Thyroid gland (tissue), 4 donors: ENCODE results near the gene SLC9A2. TPM values are rescaled to one million over a fixed set of nuclear protein-coding genes. Genes with fewer than 3 reads are reported as not detected.

Experiments
- DNase-seq, 2 donors: peaks; one replicate each; pipeline ENCODE4 v3.0.0-alpha.2; 2019
- H3K27ac ChIP-seq, 3 donors: fragments of 200-600 bp; sonication (generic); 1 replicate in 2 of 3; 2 replicates in 1 of 3; pipeline ENCODE4 v1.5.1; 2016 to 2019; ENCODE audit warnings: mild to moderate bottlenecking in 1 of 3, moderate library complexity in 1 of 3
- H3K27me3 ChIP-seq: fragments of 200-600 bp; sonication (generic); one replicate; pipeline ENCODE4 v1.5.1; 2019
- H3K36me3 ChIP-seq, 2 donors: fragments of 200-600 bp; sonication (generic); one replicate each; pipeline ENCODE4 v1.5.1; 2016 to 2019
- H3K4me1 ChIP-seq, 2 donors: fragments of 200-600 bp; sonication (generic); one replicate each; pipeline ENCODE4 v1.5.1; 2017 to 2019
- H3K4me3 ChIP-seq, 3 donors: fragments of 200-600 bp; sonication (generic); replicated peaks in 1 of 3; 1 replicate in 2 of 3; 2 replicates in 1 of 3; pipeline ENCODE4 v1.5.1; 2016; ENCODE audit warnings: mild to moderate bottlenecking in 1 of 3
- H3K9me3 ChIP-seq: fragments of 200-600 bp; sonication (generic); one replicate; pipeline ENCODE4 v1.5.1; 2017
- POLR2A ChIP-seq, 2 donors: fragments of 450-650 bp; IDR thresholded peaks; one replicate each; pipeline ENCODE4 v1.6.1; 2017; ENCODE audit warnings: antibody characterized with exemption in 2 of 2, mild to moderate bottlenecking in 2 of 2, moderate library complexity in 1 of 2
- WGBS, 2 donors: methylation state at CpG; one replicate each; pipeline ENCODE4 v1.1.5; 2017; 5-methylcytosine and 5-hydroxymethylcytosine counted together
- intact Hi-C: fragments of 100-400 bp; cut with DNase I; formaldehyde crosslinking; loops from one replicate; pipeline ENCODE4 v1.15.1; 2023
- total RNA-seq, 4 donors: library from RNA; depleted of rRNA; stranded (reverse); fragments of >200 nt; gene quantifications; one replicate each; pipeline ENCODE4 v1.2.3, GENCODE V29; 2016
- TF ChIP-seq, protein P1 (sequence below), 6 experiments: fragments of 200-600 bp in 3 of 6; fragments of 450-650 bp in 3 of 6; sonication (generic) in 3 of 6; IDR thresholded peaks; one replicate each; pipeline ENCODE4 v1.5.1; 2016 to 2019; ENCODE audit warnings: antibody characterized with exemption in 6 of 6, mild to moderate bottlenecking in 2 of 6, inconsistent platforms in 1 of 6, moderate library complexity in 1 of 6

SLC9A2 gene
- total RNA-seq, 4 donors from 2014 or later: 0.33 to 4.0 (median 0.87) TPM

GRCh38 chr2:102753563-102754159 lies 134.3 kb downstream of the SLC9A2 start:
- peak; percentile 11 to 30 for DNase-seq
- 70% methylated on average over 7 of the region's 7 CpGs for WGBS, 2 donors
- Histone ChIP-seq H3K4me1 (no peaks in the 10 kb centered on the region), H3K9me3 (no peaks in the 10 kb centered on the region), H3K27me3 (no peaks in the 10 kb centered on the region), H3K4me3 (no peak overlapping the region), H3K27ac (no peak overlapping the region), H3K36me3 (no peaks in the 10 kb centered on the region)
- no peak for TF ChIP-seq POLR2A (IDR thresholded peaks at IDR 0.05)
- TF ChIP-seq, protein P1, sequence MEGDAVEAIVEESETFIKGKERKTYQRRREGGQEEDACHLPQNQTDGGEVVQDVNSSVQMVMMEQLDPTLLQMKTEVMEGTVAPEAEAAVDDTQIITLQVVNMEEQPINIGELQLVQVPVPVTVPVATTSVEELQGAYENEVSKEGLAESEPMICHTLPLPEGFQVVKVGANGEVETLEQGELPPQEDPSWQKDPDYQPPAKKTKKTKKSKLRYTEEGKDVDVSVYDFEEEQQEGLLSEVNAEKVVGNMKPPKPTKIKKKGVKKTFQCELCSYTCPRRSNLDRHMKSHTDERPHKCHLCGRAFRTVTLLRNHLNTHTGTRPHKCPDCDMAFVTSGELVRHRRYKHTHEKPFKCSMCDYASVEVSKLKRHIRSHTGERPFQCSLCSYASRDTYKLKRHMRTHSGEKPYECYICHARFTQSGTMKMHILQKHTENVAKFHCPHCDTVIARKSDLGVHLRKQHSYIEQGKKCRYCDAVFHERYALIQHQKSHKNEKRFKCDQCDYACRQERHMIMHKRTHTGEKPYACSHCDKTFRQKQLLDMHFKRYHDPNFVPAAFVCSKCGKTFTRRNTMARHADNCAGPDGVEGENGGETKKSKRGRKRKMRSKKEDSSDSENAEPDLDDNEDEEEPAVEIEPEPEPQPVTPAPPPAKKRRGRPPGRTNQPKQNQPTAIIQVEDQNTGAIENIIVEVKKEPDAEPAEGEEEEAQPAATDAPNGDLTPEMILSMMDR (IDR thresholded peaks at IDR 0.05): peak; percentile 38 to 84 (median 56)
- intact Hi-C loops: no loop called here

- intact Hi-C loops: no loop called here
- Histone ChIP-seq H3K4me1 (no peaks in the 10 kb centered on the region), H3K27me3 (no peaks in the 10 kb centered on the region), H3K4me3 (no peak overlapping the region), H3K27ac (no peak overlapping the region), H3K36me3 (no peaks in the 10 kb centered on the region), H3K9me3 (no peaks in the 10 kb centered on the region)
- TF ChIP-seq, protein P1 (IDR thresholded peaks at IDR 0.05): no peak
- TF ChIP-seq POLR2A (IDR thresholded peaks at IDR 0.05): no peak
- no peak for DNase-seq
- WGBS, 2 donors: 93 to 94% methylated on average over 3 of the region's 3 CpGs
These were observed 135.2 kb downstream of the SLC9A2 start for GRCh38 chr2:102754456-102755145.

- intact Hi-C loops: no loop called here
- no peak for DNase-seq
- Histone ChIP-seq H3K27ac (no peak overlapping the region), H3K27me3 (no peaks in the 10 kb centered on the region), H3K4me1 (no peaks in the 10 kb centered on the region), H3K9me3 (no peaks in the 10 kb centered on the region), H3K36me3 (no peaks in the 10 kb centered on the region), H3K4me3 (no peak overlapping the region)
- 71 to 73% methylated on average over 4 of the region's 4 CpGs for WGBS, 2 donors
- TF ChIP-seq, protein P1 (IDR thresholded peaks at IDR 0.05): no peak
- no peak for TF ChIP-seq POLR2A (IDR thresholded peaks at IDR 0.05)
These were observed 135.9 kb downstream of the SLC9A2 start for GRCh38 chr2:102755284-102755683.

DNA sequence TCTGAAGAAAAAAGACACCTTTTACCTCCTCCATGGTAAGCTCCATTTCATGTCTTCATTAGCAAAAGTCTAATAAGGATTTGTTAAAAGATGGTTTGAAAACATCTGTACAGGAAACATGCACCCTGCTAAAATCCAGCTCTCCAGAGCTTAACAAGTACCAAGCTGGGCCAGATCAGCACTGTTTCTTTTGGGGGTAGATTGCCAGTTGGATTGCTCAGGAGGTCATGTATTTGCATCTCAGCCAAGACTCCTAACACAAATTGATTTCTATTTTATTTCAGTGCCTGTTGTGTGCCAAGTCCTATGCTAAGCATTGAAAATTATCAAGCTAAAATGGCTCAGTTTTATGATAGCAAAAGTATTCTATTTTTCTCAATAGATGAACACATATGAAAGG lies 139.1 kb downstream of the SLC9A2 start:
- H3K27ac ChIP-seq: no peak overlapping the region
- no peaks in the 10 kb centered on the region for H3K4me1 ChIP-seq
- H3K36me3 ChIP-seq: no peaks in the 10 kb centered on the region
- no peak for TF ChIP-seq POLR2A (IDR thresholded peaks at IDR 0.05)
- TF ChIP-seq, protein P1 (IDR thresholded peaks at IDR 0.05): no peak
- DNase-seq: no peak
- H3K9me3 ChIP-seq: no peaks in the 10 kb centered on the region
- no peaks in the 10 kb centered on the region for H3K27me3 ChIP-seq
- intact Hi-C loops: no loop called here
- H3K4me3 ChIP-seq: no peak overlapping the region

Other genes with a start within 250 kb of the SLC9A2 start
- gene IL18RAP, start 196.4 kb upstream of the SLC9A2 start, total RNA-seq: 1 to 10 TPM; 1.6 to 3.1 (median 2.8) TPM
- gene SLC9A4, start 146.3 kb upstream of the SLC9A2 start, total RNA-seq: not detected
- 1 to 10 TPM; 2.3 to 3.3 (median 2.8) TPM for gene TMEM182, start 142.5 kb downstream of the SLC9A2 start, total RNA-seq